Coronary artery (tissue), 2 donors: ENCODE measurements around the gene ENO4.

ENCODE experiments used
- DNase-seq: peaks from one replicate; pipeline ENCODE4 v3.0.0-alpha.2; 2017; ENCODE audit warnings: low spot score
- H3K27ac ChIP-seq, 2 donors: fragments of 200-600 bp; sonication (generic); one replicate each; pipeline ENCODE4 v1.5.1; 2016 to 2019
- H3K4me3 ChIP-seq: fragments of 200-600 bp; sonication (generic); 2 replicates; pipeline ENCODE4 v1.5.1; 2016; ENCODE audit warnings: mild to moderate bottlenecking, moderate library complexity
- CTCF ChIP-seq: fragments of 200-600 bp; sonication (generic); IDR thresholded peaks from one replicate; pipeline ENCODE4 v1.5.1; 2019; ENCODE audit warnings: antibody characterized with exemption

The ENO4 gene

GRCh38 chr10:116817780-116818343 lies 31.4 kb upstream of the ENO4 start:
- TF ChIP-seq CTCF = no peak
- H3K4me3 ChIP-seq = no peak overlapping the region
- no peak overlapping the region for H3K27ac ChIP-seq
- DNase-seq = no peak

- Histone ChIP-seq H3K4me3 (no peak overlapping the region), H3K27ac (no peak overlapping the region)
- no peak for TF ChIP-seq CTCF
- DNase-seq = no peak
These were observed 29.2 kb upstream of the ENO4 start for GRCh38 chr10:116819999-116820677.

GRCh38 chr10:116825901-116826300 lies 23.4 kb upstream of the ENO4 start:
- Histone ChIP-seq H3K27ac (no peak overlapping the region), H3K4me3 (no peak overlapping the region)
- no peak for DNase-seq
- TF ChIP-seq CTCF = no peak

- DNase-seq = no peak
- H3K4me3 ChIP-seq = no peak overlapping the region
- no peak for TF ChIP-seq CTCF
- H3K27ac ChIP-seq = no peak overlapping the region
These were observed 22.5 kb upstream of the ENO4 start for GRCh38 chr10:116826803-116827202.

- no peak for DNase-seq
- no peak overlapping the region for H3K27ac ChIP-seq
- TF ChIP-seq CTCF = no peak
- no peak overlapping the region for H3K4me3 ChIP-seq
These were observed 22.1 kb upstream of the ENO4 start for GRCh38 chr10:116827214-116827671.

GRCh38 chr10:116828116-116828515 lies 21.2 kb upstream of the ENO4 start:
- no peak for DNase-seq
- Histone ChIP-seq H3K4me3 (no peak overlapping the region), H3K27ac (no peak overlapping the region)
- no peak for TF ChIP-seq CTCF

GRCh38 chr10:116829711-116830110 lies 19.6 kb upstream of the ENO4 start:
- no peak for DNase-seq
- no peak for TF ChIP-seq CTCF
- Histone ChIP-seq H3K4me3 (no peak overlapping the region), H3K27ac (no peak overlapping the region)
